SH-SY5Y (cell line): ENCODE measurements around the gene CPA2.

Source experiments
- GATA2 ChIP-seq: IDR thresholded peaks from 2 replicates; pipeline ENCODE4 v1.6.1; 2011; ENCODE audit warnings: mild to moderate bottlenecking, low read depth, low read length
- GATA3 ChIP-seq: IDR thresholded peaks from 2 replicates; pipeline ENCODE4 v1.6.1; 2011; ENCODE audit warnings: low read depth, mild to moderate bottlenecking, low read length, moderate library complexity

DNA sequence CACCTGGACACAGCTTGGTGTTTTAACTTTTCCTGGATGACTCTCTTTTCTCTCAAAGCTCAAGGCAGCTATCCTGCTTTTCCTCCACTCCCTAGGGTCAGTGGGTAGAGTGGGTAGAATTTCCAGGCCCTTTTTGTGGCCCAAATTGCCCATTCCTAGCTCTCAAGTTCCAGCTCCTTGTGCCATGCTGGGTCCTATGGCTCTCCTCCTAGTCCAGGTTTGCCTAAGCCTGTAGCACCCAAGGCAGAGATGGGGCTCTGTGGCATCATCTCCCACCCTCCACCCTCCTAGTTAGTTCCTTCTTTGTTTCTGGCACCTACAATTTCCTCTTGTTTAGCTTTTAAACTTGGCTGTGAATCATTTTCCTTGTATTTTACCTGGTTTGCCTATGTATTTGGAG lies 36.0 kb downstream of the CPA2 start:
- TF ChIP-seq GATA3 (no peak), GATA2 (no peak)
